HepG2 (cell line): ENCODE measurements around the gene EMID1. TPM values are rescaled to one million over a fixed set of nuclear protein-coding genes. Genes with fewer than 3 reads are reported as not detected.

Experiments
- ATAC-seq: fragments of 200-7000 bp; cut with Tn5 transposase; 3 replicates; pipeline ENCODE4 v1.9.1; 2020; ENCODE audit warnings: mild to moderate bottlenecking, moderate library complexity
- BruUV-seq: library from RNA; stranded (reverse); fragments of 400-500 nt; replicated peaks from 2 replicates; lab custom pipeline; 2021; lab: Mats Ljungman, UMichigan
- CTCF ChIA-PET: fragments of 300-600 bp; formaldehyde crosslinking; extraction: SDS; loops from one replicate; lab custom pipeline; 2021; ENCODE audit warnings: low total read pairs, inconsistent platforms, low intra/inter-chr PET ratio; lab: Yijun Ruan, JAX
- POLR2A ChIA-PET: fragments of 350-600 bp; sonication (Branson Sonifier 250); formaldehyde crosslinking; loops from one replicate; lab custom pipeline; 2020; ENCODE audit warnings: antibody characterized with exemption, inconsistent platforms; lab: Yijun Ruan, JAX
- DNase-seq: peaks from one replicate; pipeline ENCODE4 v3.0.0-alpha.2; 2015; ENCODE audit warnings: low spot score
- FAIRE-seq: peaks from 3 replicates; lab custom pipeline; 2011; peaks lifted over from hg19 to GRCh38; lab: Jason Lieb, UNC
- H2AFZ ChIP-seq: one replicate; pipeline ENCODE4 v1.6.1; 2011; ENCODE audit warnings: low read length, inconsistent platforms
- H3K27ac ChIP-seq: fragments of 300-600 bp; 3 replicates; pipeline ENCODE4 v1.8.0; 2011; ENCODE audit warnings: mixed run types, mild to moderate bottlenecking, mixed read lengths, low read length, inconsistent platforms; ENCODE audit not compliant: insufficient read depth; ENCODE audit errors: extremely low read length
- H3K27me3 ChIP-seq, 2 experiments: fragments of 200-600 bp in 1 of 2; 2 replicates in 1 of 2; 3 replicates in 1 of 2; pipeline versions ENCODE4 v1.6.0 to v1.8.0; 2011; ENCODE audit warnings: low read length in 2 of 2, mild to moderate bottlenecking in 2 of 2, moderate library complexity in 2 of 2, inconsistent platforms in 1 of 2; ENCODE audit not compliant: insufficient read depth in 2 of 2, control insufficient read depth in 1 of 2
- H3K36me3 ChIP-seq, 2 experiments: fragments of 200-600 bp in 1 of 2; replicated peaks in 1 of 2; 2 replicates in 1 of 2; 3 replicates in 1 of 2; pipeline versions ENCODE4 v1.5.1 to v1.8.0; 2011; ENCODE audit warnings: low read length in 2 of 2, inconsistent platforms in 1 of 2; ENCODE audit not compliant: insufficient read depth in 2 of 2, control insufficient read depth in 1 of 2
- H3K4me1 ChIP-seq: 2 replicates; pipeline ENCODE4 v1.5.1; 2012; ENCODE audit warnings: low read length, inconsistent platforms; ENCODE audit not compliant: insufficient read depth
- H3K4me2 ChIP-seq: 2 replicates; pipeline ENCODE4 v1.6.0; 2011; ENCODE audit warnings: low read depth, low read length, inconsistent platforms
- H3K4me3 ChIP-seq, 3 experiments: fragments of 200-600 bp in 1 of 3; sonication (generic), shearing (Covaris generic) in 1 of 3; replicated peaks in 1 of 3; 2 replicates each; pipeline ENCODE4 v1.5.1; 2011 to 2016; ENCODE audit warnings: low read length in 3 of 3, inconsistent platforms in 2 of 3, low read depth in 2 of 3, mild to moderate bottlenecking in 2 of 3, control low read depth in 1 of 3, mixed read lengths in 1 of 3; ENCODE audit not compliant: insufficient read depth in 1 of 3
- H3K79me2 ChIP-seq: one replicate; pipeline ENCODE4 v1.6.1; 2011; ENCODE audit warnings: low read length, inconsistent platforms; ENCODE audit not compliant: insufficient read depth
- H3K9ac ChIP-seq: 2 replicates; pipeline ENCODE4 v1.6.0; 2011; ENCODE audit warnings: mild to moderate bottlenecking, low read depth, low read length, inconsistent platforms; ENCODE audit not compliant: insufficient read depth
- H3K9me3 ChIP-seq: 2 replicates; pipeline ENCODE4 v1.5.1; 2012; ENCODE audit warnings: mild to moderate bottlenecking, low read length
- H4K20me1 ChIP-seq: 2 replicates; pipeline ENCODE4 v1.6.0; 2011; ENCODE audit warnings: inconsistent platforms, mild to moderate bottlenecking, low read length, moderate library complexity; ENCODE audit not compliant: insufficient read depth
- CTCF ChIP-seq: sonication (generic); formaldehyde crosslinking; IDR thresholded peaks from 2 replicates; pipeline ENCODE4 v1.5.0; 2020; ENCODE audit warnings: mild to moderate bottlenecking, missing genetic modification reagents, moderate library complexity
- KDM4B ChIP-seq: sonication (generic); formaldehyde crosslinking; IDR thresholded peaks from 2 replicates; pipeline ENCODE4 v1.4.0; 2020; ENCODE audit warnings: missing genetic modification reagents
- YEATS4 ChIP-seq: sonication (generic); formaldehyde crosslinking; IDR thresholded peaks from 2 replicates; pipeline ENCODE4 v1.4.0; 2020; ENCODE audit warnings: missing genetic modification reagents, borderline replicate concordance
- ZFP1 ChIP-seq: IDR thresholded peaks from 2 replicates; pipeline ENCODE4 v1.6.1; 2016
- ZKSCAN1 ChIP-seq: fragments of 150-350 bp; IDR thresholded peaks from 2 replicates; pipeline ENCODE4 v1.6.1; 2014; ENCODE audit warnings: low read length
- ZNF235 ChIP-seq: sonication (generic); formaldehyde crosslinking; IDR thresholded peaks from 2 replicates; pipeline ENCODE4 v1.8.1; 2023; ENCODE audit warnings: mild to moderate bottlenecking, missing genetic modification reagents, borderline replicate concordance
- ZNF326 ChIP-seq: sonication (generic); formaldehyde crosslinking; IDR thresholded peaks from 2 replicates; pipeline ENCODE4 v1.4.0; 2020; ENCODE audit warnings: missing genetic modification reagents, borderline replicate concordance
- ZNF629 ChIP-seq: sonication (generic); formaldehyde crosslinking; conservative IDR thresholded peaks from 2 replicates; pipeline ENCODE4 v1.5.0; 2020; ENCODE audit warnings: missing genetic modification reagents
- WGBS: methylation state at CpG from one replicate; pipeline ENCODE4 v1.1.6; 2017; ENCODE audit warnings: low lambda C conversion rate; 5-methylcytosine and 5-hydroxymethylcytosine counted together
- in situ Hi-C: cut with HindIII; loops from 2 replicates; pipeline ENCODE4 v1.10.0; 2017; ENCODE audit warnings: low pct_unique_long_range_greater_than_20kb; ENCODE audit not compliant: extremely low pct_ligation_motif_present
- intact Hi-C: fragments of 100-400 bp; cut with micrococcal nuclease; formaldehyde crosslinking; loops from one replicate; pipeline ENCODE4 v1.10.0; 2022; ENCODE audit not compliant: unreplicated experiment
- polyA plus RNA-seq, 8 experiments: library from polyadenylated mRNA; depleted of rRNA in 3 of 8; stranded (reverse) in 7 of 8; unstranded in 1 of 8; fragments of >200 nt; fragmentation: Illumina TruSeq in 4 of 8; extraction: Trizol in 4 of 8; gene quantifications; 2 replicates each; pipeline versions ENCODE4 v1.2.1 to v1.2.3, GENCODE V29; 2011 to 2016; ENCODE audit warnings: low read depth in 4 of 8, missing spikeins in 1 of 8, mixed read lengths in 1 of 8; ENCODE audit not compliant: insufficient read depth in 1 of 8
- total RNA-seq, 5 experiments: library from RNA; depleted of rRNA; stranded (reverse); fragments of >200 nt; fragmentation: Illumina TruSeq; extraction: Trizol; gene quantifications; 2 replicates each; pipeline ENCODE4 v1.2.3, GENCODE V29; 2016; ENCODE audit warnings: low read depth in 1 of 5
- TF ChIP-seq, protein P1 (sequence below): sonication (generic); formaldehyde crosslinking; IDR thresholded peaks from 2 replicates; pipeline ENCODE4 v1.4.0; 2020; ENCODE audit warnings: missing genetic modification reagents, mild to moderate bottlenecking, borderline replicate concordance

Gene EMID1
- total and polyA plus RNA-seq, 2 of the 13 experiments (the other 11 are each of a cell fraction or from before 2014, with no cell fraction given), result 0.45 to 0.82 TPM

GRCh38 chr22:29219881-29220670 lies 14.4 kb downstream of the EMID1 start (continued):
- TF ChIP-seq ZNF235, result no peak
- TF ChIP-seq ZNF326 (CRISPR knock-in tag), result no peak
- TF ChIP-seq YEATS4 (CRISPR knock-in tag), result no peak
- TF ChIP-seq CTCF (CRISPR knock-in tag), result peak; percentile 44

DNA sequence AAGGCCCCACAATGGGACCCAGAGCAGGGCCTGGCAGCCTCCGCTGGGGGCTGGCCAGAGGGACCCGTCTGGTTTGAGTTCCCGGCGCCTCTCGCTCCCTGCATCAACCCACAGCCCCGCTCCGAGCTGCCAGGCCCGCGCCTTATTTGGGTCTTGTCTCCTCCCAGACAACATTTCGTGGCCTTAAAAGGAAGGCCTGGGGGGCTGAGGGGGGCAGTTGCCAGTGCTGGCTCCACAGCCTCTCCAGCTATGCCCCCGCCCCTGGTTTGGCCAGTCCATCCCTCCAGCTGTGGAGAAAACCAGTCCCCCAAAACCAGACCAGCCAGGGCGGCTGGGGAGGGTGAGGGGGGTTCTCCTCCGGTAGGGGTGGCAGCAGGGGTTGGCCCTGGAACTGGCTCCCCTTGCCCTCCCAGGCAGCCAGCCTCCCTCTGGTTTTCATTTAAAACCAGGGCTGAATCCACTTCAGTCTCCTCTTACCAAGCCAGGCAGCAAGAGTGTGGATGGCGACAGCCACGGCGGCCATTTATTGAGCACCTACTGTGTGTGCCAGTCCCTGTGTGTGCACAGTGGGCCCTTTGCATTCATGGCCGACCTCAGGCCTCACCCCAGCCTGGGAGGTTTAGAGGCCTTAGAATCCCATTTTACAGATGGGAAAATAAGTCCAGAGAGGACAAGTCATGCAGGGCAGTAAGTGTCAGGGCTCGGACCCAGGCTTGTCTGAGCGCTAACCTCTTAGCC lies 18.6 kb downstream of the EMID1 start:
- no peak for ATAC-seq
- in situ Hi-C loops, result no loop called here
- POLR2A ChIA-PET, result no interaction called here
- Histone ChIP-seq H3K4me1 (peaks cover 39% of the 10 kb centered on the region), H3K79me2 (no peaks in the 10 kb centered on the region), H2AFZ (no peak overlapping the region), H3K4me2 (no peak overlapping the region), H3K36me3 (no peaks in the 10 kb centered on the region), H3K9ac (no peak overlapping the region), H3K4me3 (no peak overlapping the region), H3K27ac (no peak overlapping the region), H3K9me3 (no peaks in the 10 kb centered on the region), H3K27me3 (peaks cover 5 to 29% of the 10 kb centered on the region in 2 experiments; a peak in 4 of 5 replicates), H4K20me1 (no peaks in the 10 kb centered on the region)
- CTCF ChIA-PET, result no interaction called here
- BruUV-seq, result no TSS peak
- no peak for FAIRE-seq
- TF ChIP-seq ZFP1 (CRISPR knock-in tag), result no peak
- no peak for TF ChIP-seq KDM4B (CRISPR knock-in tag)
- TF ChIP-seq ZKSCAN1, result peak; percentile 50; the same call in 1 of the 2 replicates
- TF ChIP-seq ZNF629 (CRISPR knock-in tag), result peak; percentile 71
- TF ChIP-seq, protein P1, sequence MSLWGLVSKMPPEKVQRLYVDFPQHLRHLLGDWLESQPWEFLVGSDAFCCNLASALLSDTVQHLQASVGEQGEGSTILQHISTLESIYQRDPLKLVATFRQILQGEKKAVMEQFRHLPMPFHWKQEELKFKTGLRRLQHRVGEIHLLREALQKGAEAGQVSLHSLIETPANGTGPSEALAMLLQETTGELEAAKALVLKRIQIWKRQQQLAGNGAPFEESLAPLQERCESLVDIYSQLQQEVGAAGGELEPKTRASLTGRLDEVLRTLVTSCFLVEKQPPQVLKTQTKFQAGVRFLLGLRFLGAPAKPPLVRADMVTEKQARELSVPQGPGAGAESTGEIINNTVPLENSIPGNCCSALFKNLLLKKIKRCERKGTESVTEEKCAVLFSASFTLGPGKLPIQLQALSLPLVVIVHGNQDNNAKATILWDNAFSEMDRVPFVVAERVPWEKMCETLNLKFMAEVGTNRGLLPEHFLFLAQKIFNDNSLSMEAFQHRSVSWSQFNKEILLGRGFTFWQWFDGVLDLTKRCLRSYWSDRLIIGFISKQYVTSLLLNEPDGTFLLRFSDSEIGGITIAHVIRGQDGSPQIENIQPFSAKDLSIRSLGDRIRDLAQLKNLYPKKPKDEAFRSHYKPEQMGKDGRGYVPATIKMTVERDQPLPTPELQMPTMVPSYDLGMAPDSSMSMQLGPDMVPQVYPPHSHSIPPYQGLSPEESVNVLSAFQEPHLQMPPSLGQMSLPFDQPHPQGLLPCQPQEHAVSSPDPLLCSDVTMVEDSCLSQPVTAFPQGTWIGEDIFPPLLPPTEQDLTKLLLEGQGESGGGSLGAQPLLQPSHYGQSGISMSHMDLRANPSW (CRISPR knock-in tag), result no peak
- DNase-seq, result no peak
- WGBS, result 55% methylated on average over 8 of the region's 19 CpGs
- intact Hi-C loops, result no loop called here
